GM21723 (cell line): Measurements from ENCODE around the gene GNS.
"Not testable (repeated sequence)": the region's sequence is repeated elsewhere in the genome, so short reads cannot be mapped to it uniquely, and the experiment has no call there.

Experiments
- ATAC-seq: cut with Tn5 transposase; IDR thresholded peaks from one replicate; pipeline ENCODE4 v1.9.1; 2021; ENCODE audit warnings: mild to moderate bottlenecking, moderate library complexity; ENCODE audit not compliant: unreplicated experiment

The GNS gene

DNA sequence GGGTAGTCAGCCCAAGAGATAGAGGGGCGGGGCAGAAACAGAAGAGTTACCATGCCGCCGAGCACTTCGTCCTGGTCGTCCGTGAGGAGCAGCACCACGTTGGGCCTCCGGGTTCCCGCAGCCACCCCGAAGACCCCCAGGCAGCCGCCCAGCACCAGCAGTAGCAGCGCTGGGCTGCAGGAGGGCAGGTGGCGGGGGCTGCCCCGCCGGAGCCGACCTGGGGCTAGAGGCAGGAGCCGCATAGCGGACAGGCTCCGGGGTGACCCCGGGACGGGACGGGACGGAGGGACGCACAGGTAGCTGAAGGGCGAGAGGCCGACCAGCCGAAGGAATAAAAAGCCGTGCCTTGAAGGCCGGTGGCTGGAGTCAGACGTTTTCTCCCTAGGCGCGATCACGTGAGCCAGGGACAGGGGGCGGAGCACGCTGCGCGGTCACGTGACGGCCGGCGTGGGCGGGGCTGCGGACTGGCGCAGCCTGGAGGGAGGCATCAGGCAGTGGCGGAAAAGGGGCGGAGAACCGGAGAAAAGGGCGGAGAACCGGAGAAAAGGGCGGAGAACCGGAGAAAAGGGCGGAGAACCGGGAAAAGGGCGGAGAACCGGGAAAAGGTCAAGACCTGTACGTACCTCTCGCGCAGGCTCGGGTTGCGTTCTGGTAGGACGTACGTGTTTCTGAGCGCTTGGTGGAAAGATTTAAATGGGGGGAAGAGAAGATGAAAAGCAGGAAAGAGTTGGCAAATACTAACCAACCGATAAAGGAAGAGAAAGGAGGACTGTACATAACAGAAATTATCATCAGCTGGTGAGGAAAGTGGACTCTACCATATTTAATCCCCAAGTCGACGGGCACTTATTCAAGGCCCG is at the start of gene GNS:
GNS (minus strand) TSS at position 372 of the 860 bp plus-strand sequence; CDS start at position 242, 130 bp downstream.
- ATAC-seq: peak; percentile 80

DNA sequence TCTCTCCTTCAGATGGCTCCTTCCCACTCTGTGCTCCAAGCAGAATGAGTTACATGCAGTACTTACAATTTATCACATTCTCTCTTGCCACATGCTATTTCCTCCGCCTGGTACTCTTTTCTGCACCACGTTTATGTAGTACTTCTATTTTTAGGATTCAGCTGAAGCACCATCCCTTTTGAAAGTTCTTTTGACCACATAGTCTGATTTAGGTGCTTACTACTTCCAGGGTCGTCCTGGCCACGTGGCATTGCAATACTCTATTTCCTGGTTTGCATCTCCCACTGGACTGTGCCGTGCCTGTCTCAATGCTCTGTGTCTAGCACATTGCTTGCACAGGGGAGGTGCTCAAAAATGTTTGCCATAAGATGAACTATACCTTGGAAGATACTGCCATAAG is 48.9 kb upstream of the GNS start:
- peak; percentile 84 for ATAC-seq

DNA sequence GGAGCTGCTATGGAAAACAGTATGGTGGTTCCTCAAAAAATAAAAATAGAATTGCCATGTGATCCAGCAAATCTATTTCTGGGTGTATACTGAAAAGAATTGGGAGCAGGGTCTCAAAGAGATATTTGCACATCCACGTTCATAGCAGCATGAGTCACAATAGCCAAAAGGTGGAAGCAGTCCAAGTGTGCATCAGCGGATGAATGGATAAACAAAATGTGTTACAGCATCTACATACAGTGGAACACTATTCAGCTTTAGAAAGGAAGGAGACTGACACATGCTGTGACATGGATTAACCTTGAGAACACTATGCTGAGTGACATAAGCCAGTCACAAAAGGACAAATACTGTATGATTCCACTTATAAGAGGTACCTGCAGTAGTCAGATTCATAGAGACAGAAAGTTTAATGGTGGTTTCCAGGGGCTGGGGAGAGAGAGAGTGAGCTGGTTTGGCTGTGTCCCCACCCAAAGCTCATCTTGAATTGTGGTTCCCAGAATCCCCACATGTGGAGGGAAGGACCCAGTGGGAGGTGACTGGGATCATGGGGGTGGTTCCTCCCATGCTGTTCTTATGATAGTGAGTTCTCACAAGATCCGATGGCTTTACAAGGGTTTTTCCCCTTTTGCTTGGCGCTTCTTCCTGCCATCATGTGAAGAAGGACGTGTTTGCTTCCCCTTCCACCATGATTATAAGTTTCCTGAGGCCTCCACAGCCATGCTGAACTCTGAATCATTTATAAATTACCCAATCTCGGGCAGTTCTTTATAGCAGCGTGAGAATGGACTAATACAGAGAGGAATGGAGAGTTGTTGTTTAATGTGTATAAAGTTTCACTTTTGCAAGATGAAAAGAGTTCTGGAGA is 47.6 kb upstream of the GNS start:
- no peak for ATAC-seq

DNA sequence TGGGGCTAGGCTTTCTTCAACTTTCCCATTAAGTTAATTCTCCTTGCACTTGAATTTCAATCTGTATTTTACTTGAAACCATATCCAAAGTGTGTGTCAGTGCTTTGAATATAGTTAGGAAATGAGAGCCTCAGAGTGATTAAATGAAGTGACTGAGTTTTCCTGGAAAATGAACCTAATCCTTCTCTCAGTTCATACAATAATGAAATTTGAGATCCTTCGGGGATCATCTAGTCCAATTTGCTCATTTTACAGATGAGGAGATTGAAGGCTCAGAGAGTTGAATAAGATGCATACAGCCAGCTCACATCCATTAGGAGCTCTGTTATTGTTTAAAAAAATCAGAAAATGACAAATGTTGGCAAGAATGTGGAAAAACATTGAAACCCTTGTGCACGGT is 47.0 kb upstream of the GNS start:
- ATAC-seq: no peak

GRCh38 chr12:64802180-64802775 is 43.1 kb upstream of the GNS start:
- ATAC-seq: not testable (repeated sequence)

DNA sequence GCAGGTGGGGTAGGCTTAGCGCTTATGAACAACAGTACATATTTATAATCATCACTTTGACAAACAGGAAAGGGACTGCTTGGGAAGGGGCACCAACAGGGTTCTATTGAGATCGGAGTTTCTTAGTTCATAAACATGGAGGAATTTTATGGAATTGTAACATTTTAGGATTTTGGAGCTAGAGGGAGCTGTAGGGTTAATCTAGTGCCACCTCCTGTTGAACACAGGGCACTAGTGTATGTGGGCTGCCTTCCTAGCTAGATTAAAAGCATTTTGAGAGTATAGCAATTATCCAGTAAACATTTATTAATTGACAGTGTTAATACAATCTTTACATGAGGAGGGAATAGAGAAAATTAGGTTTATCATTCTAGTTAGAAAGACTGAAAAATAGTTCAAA is 42.2 kb upstream of the GNS start:
- ATAC-seq: no peak

DNA sequence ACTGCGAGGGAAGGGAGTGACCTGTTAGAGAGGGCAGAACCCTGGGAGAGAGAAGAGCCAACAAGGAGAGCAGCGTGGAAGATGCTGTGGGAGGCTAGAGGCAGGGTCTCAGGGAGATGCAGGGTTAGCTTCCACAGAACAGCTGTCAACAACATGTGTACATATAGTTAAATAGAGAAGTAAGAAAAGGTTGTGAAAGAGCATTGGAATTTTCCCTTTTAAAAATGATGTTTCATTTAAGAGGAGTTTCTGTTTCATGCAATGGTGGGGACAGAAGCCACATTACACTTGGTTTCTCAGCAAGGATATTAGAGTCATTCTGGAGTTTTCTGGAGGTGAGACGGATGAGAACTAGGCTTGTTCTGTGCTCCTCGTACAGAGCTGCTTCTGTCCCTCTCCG is 41.4 kb upstream of the GNS start:
- peak; percentile 65 for ATAC-seq

GRCh38 chr12:64798165-64798564 is 39.0 kb upstream of the GNS start:
- no peak for ATAC-seq

DNA sequence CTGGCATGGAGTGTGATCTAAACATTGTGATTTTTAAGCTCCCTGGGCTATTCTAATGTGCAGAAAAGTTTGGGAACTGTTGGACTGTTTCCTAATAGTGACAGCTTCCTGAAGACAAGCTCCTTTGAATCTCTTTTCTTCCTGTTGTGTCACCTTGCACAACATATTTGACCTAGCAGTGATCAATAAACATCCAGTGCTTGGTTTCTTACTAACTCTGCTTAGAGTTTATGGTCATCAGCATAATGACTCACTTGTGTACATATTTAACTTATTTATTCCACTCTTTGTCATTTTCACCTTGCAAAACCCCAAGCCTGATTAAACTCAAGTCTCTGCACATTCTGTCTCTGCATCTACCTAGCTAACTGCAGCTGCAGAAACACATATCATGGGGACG is 38.0 kb upstream of the GNS start:
- ATAC-seq: no peak

DNA sequence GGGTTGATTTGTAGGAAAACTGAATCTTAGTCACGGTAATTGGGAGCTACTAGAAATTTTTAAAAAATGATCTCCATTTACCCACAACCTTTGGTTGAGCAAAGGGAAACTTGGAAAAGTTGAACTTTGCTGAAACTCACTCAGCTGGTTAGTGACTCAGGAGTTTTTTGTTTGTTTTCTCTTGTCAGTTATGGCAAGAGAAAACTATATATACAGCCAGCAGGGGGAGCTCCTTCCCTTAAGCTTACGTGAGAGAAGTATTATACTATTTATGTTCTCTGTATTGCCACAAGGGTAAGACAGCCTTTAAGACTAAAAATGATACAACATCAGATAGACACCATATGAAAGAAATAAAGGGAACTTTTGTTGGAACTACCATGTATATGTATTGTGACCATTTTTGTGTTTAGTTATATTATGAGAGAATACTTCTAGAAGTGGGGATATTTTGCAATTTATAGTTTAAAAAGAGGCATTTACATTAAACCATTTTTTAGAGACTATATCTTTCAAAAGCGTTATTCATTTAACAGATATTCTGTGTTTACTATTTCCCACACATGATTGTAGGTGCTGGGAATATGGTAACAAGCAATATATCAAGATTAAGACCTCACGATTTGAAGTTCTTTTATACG is 37.1 kb upstream of the GNS start:
- peak; percentile 79 for ATAC-seq

DNA sequence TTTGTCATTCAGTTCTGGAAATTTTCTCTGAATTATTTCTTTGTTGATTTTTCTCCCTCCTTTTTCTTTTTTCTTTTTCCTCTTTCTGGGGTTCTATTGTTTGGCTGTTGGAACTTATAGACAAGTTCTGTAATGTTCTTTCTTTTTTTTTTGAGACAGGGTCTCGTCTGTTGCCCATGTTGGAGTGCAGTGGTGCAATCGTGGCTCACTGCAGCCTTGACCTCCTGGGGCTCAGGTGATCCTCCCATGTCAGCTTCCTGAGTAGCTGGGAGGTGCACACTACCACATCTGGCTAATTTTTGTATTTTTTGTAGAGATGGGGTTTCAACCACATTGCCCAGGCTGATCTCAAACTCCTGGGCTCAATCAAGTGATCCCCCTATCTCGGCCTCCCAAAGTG is 35.1 kb upstream of the GNS start:
- ATAC-seq: no peak

- ATAC-seq: no peak
These were observed 34.4 kb upstream of the GNS start for GRCh38 chr12:64793610-64794009.

DNA sequence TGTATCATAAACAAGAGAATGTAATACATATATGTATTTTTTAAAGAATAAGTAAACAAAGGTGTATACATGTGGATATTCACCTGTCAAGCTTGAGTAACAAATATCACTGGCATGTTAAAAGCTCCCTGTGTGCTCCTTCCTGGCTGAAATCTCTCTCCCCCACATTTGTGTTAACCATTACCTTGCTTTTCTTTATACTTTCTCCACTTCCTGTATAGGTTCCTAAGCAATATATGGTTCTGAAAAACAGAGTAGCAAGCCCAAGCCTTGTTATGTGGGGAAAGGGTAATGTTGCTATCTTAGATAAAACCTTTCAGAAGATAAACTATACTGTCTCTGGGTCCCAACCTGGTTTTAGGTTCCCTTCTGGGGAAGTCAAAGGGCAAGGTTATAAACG is 32.9 kb upstream of the GNS start:
- no peak for ATAC-seq

DNA sequence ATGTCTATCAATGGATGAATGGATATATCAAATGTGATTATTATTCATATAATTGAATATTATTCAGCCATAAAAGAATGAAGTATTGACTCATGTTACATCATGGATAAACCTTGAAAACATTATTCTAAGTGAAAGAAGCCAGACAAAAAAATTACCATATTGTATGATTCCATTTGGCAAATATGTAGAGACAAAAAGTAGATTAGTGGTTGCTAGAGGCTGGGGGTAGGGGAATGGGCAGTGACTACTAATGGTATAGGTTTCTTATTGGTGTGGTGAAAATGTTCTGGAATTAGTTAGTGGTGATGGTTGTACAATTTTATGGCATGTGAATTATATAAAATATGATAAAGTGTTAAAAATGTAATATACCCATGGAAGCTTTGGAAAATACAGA is 31.8 kb upstream of the GNS start:
- ATAC-seq: no peak

DNA sequence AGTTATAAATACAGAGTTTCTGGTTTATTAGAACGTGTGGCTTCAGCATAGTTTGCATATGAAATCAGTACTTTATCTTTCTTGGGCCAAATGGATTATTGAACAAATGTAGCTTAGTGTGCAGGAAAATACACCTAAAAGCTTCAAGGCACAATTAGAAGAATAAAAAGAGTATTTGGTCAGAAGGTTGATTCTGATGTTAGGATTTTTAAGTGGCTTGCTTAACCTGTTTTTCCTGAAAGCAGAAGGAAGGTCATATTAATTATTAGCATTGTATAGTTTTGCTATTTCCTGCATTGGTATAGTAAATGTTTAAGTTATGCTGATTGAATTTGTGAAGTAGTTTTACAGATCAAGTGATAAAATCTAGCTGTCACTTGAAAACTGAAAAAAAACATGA is 31.0 kb upstream of the GNS start:
- no peak for ATAC-seq

DNA sequence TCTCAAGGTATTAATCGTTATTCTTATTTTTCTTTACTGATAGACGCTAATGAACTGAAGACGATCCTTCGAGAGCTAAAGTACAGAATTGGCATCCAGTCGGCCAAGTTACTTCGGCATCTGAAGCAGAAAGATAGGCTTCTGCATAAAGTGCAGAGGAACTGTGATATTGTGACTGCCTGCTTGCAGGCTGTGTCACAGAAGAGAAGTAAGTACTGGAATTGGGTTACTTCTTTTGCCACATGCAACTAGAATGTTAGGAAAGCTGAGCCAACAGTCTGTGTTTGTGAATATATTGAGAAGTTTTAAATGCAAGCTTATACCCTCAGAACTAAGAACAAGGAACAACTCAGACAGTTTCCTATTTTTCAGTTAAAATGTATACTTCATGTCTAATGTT is 26.6 kb upstream of the GNS start:
- no peak for ATAC-seq

DNA sequence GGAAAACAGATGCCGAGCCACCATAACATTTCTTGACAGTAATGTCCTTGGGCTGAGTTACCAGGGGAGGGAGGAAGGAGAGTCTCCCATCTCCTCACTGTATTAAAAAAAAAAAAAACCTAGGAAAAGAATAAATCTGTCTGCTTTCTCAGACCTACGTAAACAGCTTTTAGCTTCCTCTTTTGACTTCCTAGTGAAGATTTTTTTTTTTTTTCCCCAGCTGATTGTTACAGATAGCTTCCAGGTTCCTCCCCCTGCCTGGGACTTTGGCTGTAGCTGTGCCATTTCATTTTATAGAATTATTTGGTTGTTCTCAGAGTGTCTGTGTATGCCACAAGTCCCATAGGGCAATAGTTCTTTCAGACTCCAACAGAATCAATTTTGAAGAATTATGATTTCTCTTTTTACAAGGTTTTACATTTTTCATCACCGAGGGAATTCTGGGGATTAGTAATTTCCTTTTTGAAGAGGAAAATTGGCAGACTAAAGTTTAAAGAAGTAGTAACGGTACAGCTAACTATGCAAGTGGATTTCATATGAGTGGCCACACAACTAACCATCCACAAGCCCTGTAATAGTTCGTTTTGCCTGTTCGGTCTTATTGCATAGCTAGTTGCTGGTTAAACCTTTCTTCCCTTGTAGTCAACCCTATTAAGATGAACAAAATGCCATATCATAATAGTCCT is 23.1 kb upstream of the GNS start:
- ATAC-seq: no peak

DNA sequence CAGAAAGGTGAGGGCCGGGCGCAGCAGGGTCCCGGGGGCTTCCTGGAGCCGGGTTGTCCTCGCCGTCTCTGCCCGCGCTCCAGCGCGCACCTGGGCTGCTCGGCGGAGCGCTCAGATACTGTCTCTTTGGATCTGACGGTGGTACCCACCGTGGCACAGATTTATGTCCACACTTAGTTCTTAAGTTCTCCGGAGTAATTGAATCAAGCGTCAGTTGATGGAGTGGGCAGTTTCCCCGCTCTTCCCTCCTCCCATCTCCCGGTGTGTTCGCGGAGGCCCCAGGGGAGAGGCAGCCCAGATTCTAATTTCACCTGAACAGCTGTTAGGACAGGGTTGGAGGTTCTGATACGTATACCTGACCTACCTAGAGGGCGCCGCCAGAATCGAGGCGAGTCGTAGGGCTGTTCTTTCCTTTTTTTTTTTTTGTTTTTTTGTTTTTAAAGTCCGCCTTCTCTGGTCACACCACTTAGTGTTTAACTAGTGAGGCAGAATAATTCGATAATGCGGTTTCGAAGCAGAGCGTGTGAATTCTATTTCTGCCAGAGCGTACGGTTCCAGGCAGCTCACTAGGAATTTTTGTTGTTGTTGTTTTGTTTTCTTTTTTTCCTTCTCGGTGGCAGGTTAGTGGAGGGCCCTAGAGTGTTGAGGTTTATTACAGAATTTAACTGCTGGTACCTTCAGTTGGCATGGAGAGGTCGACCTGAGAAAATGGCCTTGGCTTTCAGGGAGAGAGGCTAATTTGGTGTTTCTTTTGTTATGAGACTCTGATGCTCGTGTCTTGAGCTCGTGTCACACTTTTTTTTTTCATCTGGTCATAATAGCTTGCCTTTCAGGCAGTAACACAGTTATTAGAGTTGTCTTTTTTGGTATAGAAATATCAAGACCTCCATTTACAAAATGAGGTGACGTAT is 22.3 kb upstream of the GNS start:
- peak; percentile 39 for ATAC-seq

DNA sequence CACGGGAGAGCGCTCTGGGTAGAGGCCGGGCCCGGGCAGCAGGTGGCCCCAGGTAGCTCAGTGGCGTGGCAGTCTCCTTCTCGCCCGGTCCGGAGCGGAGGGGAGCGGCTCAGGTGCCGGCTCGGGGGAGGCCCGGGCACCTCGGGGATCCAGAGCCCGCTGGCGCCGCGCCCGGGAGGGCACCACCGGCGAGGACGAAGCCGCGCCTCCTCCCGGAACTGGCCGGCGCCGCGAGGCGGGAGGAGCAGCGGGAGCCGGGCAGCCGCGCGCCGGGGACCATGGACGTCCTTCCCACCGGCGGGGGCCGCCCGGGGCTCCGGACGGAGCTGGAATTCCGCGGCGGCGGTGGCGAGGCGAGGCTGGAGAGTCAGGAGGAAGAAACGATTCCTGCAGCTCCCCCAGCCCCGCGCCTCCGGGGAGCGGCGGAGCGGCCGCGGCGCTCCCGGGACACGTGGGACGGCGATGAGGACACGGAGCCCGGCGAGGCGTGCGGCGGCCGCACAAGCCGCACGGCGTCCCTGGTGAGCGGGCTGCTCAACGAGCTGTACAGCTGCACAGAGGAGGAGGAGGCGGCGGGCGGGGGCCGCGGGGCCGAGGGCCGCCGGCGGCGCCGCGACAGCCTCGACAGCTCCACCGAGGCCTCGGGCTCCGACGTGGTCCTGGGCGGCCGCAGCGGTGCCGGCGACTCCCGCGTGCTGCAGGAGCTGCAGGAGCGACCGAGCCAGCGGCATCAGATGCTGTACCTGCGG is 21.5 kb upstream of the GNS start:
- ATAC-seq: peak; percentile 56
